BLaER1 (cell line): ENCODE measurements around the gene DNAH10.

Source experiments
- H3K27ac ChIP-seq: shearing (Covaris generic); formaldehyde crosslinking; 2 replicates; pipeline ENCODE4 v1.8.1; 2022
- H3K27me3 ChIP-seq: shearing (Covaris generic); formaldehyde crosslinking; 2 replicates; pipeline ENCODE4 v1.8.1; 2022
- H3K36me3 ChIP-seq: shearing (Covaris generic); formaldehyde crosslinking; 2 replicates; pipeline ENCODE4 v1.8.1; 2022
- H3K4me1 ChIP-seq: shearing (Covaris generic); formaldehyde crosslinking; 2 replicates; pipeline ENCODE4 v1.8.1; 2022
- H3K4me2 ChIP-seq: shearing (Covaris generic); formaldehyde crosslinking; 2 replicates; pipeline ENCODE4 v1.8.1; 2022
- H3K4me3 ChIP-seq: shearing (Covaris generic); formaldehyde crosslinking; 2 replicates; pipeline ENCODE4 v1.8.1; 2022
- H3K9ac ChIP-seq: shearing (Covaris generic); formaldehyde crosslinking; 2 replicates; pipeline ENCODE4 v1.8.1; 2022
- H3K9me3 ChIP-seq: shearing (Covaris generic); formaldehyde crosslinking; 2 replicates; pipeline ENCODE4 v1.8.1; 2022
- H4K20me1 ChIP-seq: shearing (Covaris generic); formaldehyde crosslinking; 2 replicates; pipeline ENCODE4 v1.8.1; 2022
- Cebpa-rat ChIP-seq: shearing (Covaris generic); IDR thresholded peaks from 2 replicates; pipeline ENCODE4 v1.8.1; 2022

DNAH10 gene

GRCh38 chr12:123723765-123724164, 38.3 kb upstream of the DNAH10 start:
- no peaks in the 10 kb centered on the region for H3K9me3 ChIP-seq
- peaks cover 12% of the 10 kb centered on the region for H3K4me1 ChIP-seq
- no peak for TF ChIP-seq Cebpa-rat
- H3K27me3 ChIP-seq, result no peaks in the 10 kb centered on the region
- H3K4me2 ChIP-seq, result peak overlapping the region; percentile 36
- H4K20me1 ChIP-seq, result no peaks in the 10 kb centered on the region
- H3K36me3 ChIP-seq, result peaks cover 93% of the 10 kb centered on the region
- no peak overlapping the region for H3K4me3 ChIP-seq
- no peak overlapping the region for H3K9ac ChIP-seq
- H3K27ac ChIP-seq, result no peak overlapping the region

DNA sequence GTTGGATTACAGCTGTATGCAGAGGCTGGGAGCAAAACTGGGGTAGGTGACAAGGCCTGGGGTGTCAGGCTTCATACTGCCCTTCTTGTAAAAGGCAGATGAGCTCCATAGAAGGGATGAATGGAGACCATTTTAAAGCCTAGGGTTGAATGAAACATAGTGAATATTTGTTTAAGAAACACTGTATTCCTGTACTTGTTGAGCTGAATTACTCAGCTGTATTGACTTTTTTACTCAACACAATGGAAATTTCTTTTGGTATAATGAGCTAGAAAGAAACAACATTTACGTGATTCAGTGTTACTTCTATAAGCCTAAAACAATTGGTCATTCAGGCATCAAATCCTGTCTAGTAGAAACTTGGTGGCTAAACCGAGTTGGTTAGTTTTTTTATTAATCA, 35.9 kb upstream of the DNAH10 start:
- no peak overlapping the region for H3K4me2 ChIP-seq
- no peaks in the 10 kb centered on the region for H3K9me3 ChIP-seq
- no peaks in the 10 kb centered on the region for H4K20me1 ChIP-seq
- TF ChIP-seq Cebpa-rat, result no peak
- H3K27me3 ChIP-seq, result no peaks in the 10 kb centered on the region
- no peak overlapping the region for H3K27ac ChIP-seq
- H3K36me3 ChIP-seq, result peaks cover 91% of the 10 kb centered on the region
- no peak overlapping the region for H3K9ac ChIP-seq
- peaks cover 12% of the 10 kb centered on the region for H3K4me1 ChIP-seq
- H3K4me3 ChIP-seq, result no peak overlapping the region

DNA sequence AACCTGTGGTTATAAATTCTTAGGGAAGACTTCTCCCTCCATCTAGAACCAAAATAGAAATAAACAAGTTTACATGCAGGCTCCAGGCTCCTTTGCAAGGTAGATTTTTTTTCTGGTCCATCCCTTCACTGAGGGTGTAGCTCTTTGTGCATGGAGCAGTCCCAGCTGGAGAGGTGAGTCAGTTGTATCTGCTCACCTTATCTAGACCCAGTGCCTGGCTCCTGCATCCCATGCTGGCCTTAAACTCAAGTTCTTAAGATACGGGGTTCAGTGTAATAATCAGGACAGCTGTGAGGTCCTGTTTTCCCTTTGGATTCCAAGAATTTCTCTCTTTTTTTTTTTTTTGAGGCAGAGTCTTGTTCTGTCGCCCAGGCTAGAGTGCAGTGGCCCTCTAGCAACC, 35.1 kb upstream of the DNAH10 start:
- no peak for TF ChIP-seq Cebpa-rat
- Histone ChIP-seq H4K20me1 (no peaks in the 10 kb centered on the region), H3K4me1 (peaks cover 12% of the 10 kb centered on the region), H3K27me3 (no peaks in the 10 kb centered on the region), H3K4me3 (no peak overlapping the region), H3K27ac (no peak overlapping the region), H3K36me3 (peaks cover 91% of the 10 kb centered on the region), H3K9me3 (no peaks in the 10 kb centered on the region), H3K4me2 (no peak overlapping the region), H3K9ac (no peak overlapping the region)

DNA sequence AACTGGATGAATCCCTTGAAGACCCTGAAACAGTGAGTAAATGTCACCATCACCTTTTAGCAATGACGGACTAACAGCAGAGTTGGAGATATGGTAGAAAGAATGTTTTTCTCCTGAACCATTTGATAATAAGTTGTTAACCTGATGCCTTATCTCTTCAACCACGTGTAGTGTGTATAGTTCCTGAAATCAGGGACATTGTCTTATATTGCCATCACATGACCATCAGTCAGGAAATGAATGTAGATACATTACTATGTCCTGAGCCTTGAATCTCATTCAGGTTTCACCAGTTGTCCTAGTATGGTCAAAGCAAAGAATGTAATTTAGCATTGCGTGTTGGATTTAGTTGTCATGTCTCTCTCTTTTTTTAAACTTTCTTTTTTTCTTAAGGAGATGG, 34.2 kb upstream of the DNAH10 start:
- peaks cover 89% of the 10 kb centered on the region for H3K36me3 ChIP-seq
- TF ChIP-seq Cebpa-rat, result no peak
- H3K27me3 ChIP-seq, result no peaks in the 10 kb centered on the region
- H3K9ac ChIP-seq, result no peak overlapping the region
- H3K4me3 ChIP-seq, result no peak overlapping the region
- no peak overlapping the region for H3K4me2 ChIP-seq
- H4K20me1 ChIP-seq, result no peaks in the 10 kb centered on the region
- H3K27ac ChIP-seq, result no peak overlapping the region
- H3K4me1 ChIP-seq, result peaks cover 12% of the 10 kb centered on the region
- no peaks in the 10 kb centered on the region for H3K9me3 ChIP-seq

- Histone ChIP-seq H4K20me1 (no peaks in the 10 kb centered on the region), H3K4me1 (no peaks in the 10 kb centered on the region), H3K36me3 (peaks cover 97% of the 10 kb centered on the region), H3K4me2 (no peak overlapping the region), H3K9me3 (no peaks in the 10 kb centered on the region), H3K27ac (no peak overlapping the region), H3K4me3 (no peak overlapping the region), H3K27me3 (no peaks in the 10 kb centered on the region), H3K9ac (no peak overlapping the region)
- TF ChIP-seq Cebpa-rat, result no peak
Observed at GRCh38 chr12:123731596-123731995, 30.5 kb upstream of the DNAH10 start.

DNA sequence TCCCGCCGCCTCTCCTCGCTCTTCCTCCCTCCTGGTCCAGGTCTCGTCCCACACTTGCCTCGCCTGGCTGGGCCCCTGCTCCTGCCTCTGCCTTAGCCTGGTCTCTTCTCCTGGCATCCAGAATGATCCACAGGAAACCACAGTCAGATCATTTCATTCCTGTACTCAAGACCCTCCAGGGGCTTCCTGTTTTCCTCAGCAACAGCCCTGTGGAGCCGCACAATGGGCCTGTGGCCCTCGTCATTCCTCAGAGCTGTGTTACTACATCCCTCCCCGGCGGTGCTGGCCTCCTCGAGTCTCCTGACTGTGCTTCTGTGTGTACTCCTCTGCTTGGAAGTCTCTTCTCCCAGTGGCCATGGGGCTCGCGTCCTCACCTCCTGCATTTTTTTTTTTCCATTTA, 29.9 kb upstream of the DNAH10 start:
- no peak overlapping the region for H3K27ac ChIP-seq
- H3K4me2 ChIP-seq, result no peak overlapping the region
- TF ChIP-seq Cebpa-rat, result no peak
- no peaks in the 10 kb centered on the region for H3K4me1 ChIP-seq
- no peaks in the 10 kb centered on the region for H3K27me3 ChIP-seq
- H4K20me1 ChIP-seq, result no peaks in the 10 kb centered on the region
- H3K9me3 ChIP-seq, result no peaks in the 10 kb centered on the region
- H3K4me3 ChIP-seq, result no peak overlapping the region
- H3K9ac ChIP-seq, result no peak overlapping the region
- H3K36me3 ChIP-seq, result peaks cover 97% of the 10 kb centered on the region

DNA sequence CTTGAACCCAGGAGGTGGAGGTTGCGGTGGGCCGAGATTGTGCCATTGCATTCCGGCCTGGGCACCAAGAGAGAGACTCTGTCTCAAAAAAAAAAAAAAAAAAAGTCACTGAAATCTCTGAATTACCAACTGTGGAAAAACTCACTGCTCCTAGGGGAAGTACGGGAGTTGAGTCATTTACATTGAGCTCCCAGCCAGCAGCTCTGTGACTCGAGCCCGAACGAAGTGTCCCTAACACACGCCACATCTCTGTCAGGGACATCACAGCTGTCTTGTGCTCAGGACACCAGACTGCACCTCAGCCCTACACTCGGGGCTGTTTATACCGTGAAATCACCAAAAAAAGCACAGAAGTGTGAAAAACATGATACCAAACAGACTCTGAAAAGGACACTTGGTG, 28.9 kb upstream of the DNAH10 start:
- H3K9me3 ChIP-seq, result no peaks in the 10 kb centered on the region
- no peaks in the 10 kb centered on the region for H3K4me1 ChIP-seq
- H3K36me3 ChIP-seq, result peaks cover 97% of the 10 kb centered on the region
- no peak for TF ChIP-seq Cebpa-rat
- H3K27me3 ChIP-seq, result no peaks in the 10 kb centered on the region
- no peaks in the 10 kb centered on the region for H4K20me1 ChIP-seq
- H3K4me3 ChIP-seq, result no peak overlapping the region
- no peak overlapping the region for H3K4me2 ChIP-seq
- H3K27ac ChIP-seq, result no peak overlapping the region
- no peak overlapping the region for H3K9ac ChIP-seq

DNA sequence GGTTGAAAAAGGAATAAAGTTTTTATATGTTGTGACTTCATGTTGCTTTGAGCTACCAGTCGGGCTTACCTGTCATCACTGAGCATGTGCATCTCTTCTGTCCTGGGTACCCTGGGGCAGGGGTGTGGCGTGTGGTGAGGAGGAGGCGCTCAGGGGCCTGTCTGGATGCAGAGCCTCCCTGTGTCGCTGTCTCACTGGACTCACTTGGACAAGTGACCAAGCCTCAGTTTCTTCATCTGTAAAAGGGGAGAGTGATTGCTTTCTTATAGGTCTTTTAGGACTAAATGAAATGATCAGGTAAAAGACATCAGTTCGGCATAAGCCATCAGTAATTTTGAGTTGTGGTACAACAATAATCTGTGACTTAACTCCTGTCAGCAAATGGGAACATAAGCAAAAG, 27.8 kb upstream of the DNAH10 start:
- TF ChIP-seq Cebpa-rat, result no peak
- Histone ChIP-seq H3K4me2 (no peak overlapping the region), H3K9me3 (no peaks in the 10 kb centered on the region), H4K20me1 (no peaks in the 10 kb centered on the region), H3K27me3 (no peaks in the 10 kb centered on the region), H3K27ac (no peak overlapping the region), H3K4me3 (no peak overlapping the region), H3K36me3 (peaks cover 97% of the 10 kb centered on the region), H3K9ac (no peak overlapping the region), H3K4me1 (no peaks in the 10 kb centered on the region)

- TF ChIP-seq Cebpa-rat, result no peak
- H3K4me1 ChIP-seq, result peaks cover 15% of the 10 kb centered on the region
- no peak overlapping the region for H3K9ac ChIP-seq
- H3K27me3 ChIP-seq, result no peaks in the 10 kb centered on the region
- no peaks in the 10 kb centered on the region for H4K20me1 ChIP-seq
- peak overlapping the region; percentile 6; the same call in 1 of the 2 replicates for H3K4me2 ChIP-seq
- no peaks in the 10 kb centered on the region for H3K9me3 ChIP-seq
- H3K36me3 ChIP-seq, result peaks cover 94% of the 10 kb centered on the region
- 0 out of 2 replicates have a peak overlapping the region, but pooled peaks have one; percentile 31 for H3K27ac ChIP-seq
- H3K4me3 ChIP-seq, result no peak overlapping the region
Observed at GRCh38 chr12:123741937-123742572, 20.0 kb upstream of the DNAH10 start.

GRCh38 chr12:123743002-123743401, 19.1 kb upstream of the DNAH10 start:
- H3K9ac ChIP-seq, result no peak overlapping the region
- H3K27me3 ChIP-seq, result no peaks in the 10 kb centered on the region
- peak overlapping the region; percentile 27; the same call in 1 of the 2 replicates for H3K4me2 ChIP-seq
- TF ChIP-seq Cebpa-rat, result no peak
- no peaks in the 10 kb centered on the region for H4K20me1 ChIP-seq
- peaks cover 18% of the 10 kb centered on the region for H3K4me1 ChIP-seq
- H3K36me3 ChIP-seq, result peaks cover 92% of the 10 kb centered on the region
- no peaks in the 10 kb centered on the region for H3K9me3 ChIP-seq
- H3K27ac ChIP-seq, result peak overlapping the region; percentile 29; the same call in 1 of the 2 replicates
- H3K4me3 ChIP-seq, result no peak overlapping the region

GRCh38 chr12:123744836-123745235, 17.3 kb upstream of the DNAH10 start:
- Histone ChIP-seq H3K4me1 (peaks cover 20% of the 10 kb centered on the region), H3K9me3 (no peaks in the 10 kb centered on the region), H3K27ac (no peak overlapping the region), H4K20me1 (no peaks in the 10 kb centered on the region), H3K9ac (no peak overlapping the region), H3K27me3 (no peaks in the 10 kb centered on the region), H3K36me3 (peaks cover 88% of the 10 kb centered on the region), H3K4me2 (no peak overlapping the region), H3K4me3 (no peak overlapping the region)
- TF ChIP-seq Cebpa-rat, result no peak
